ENCODE results near the gene SGCA.

The SGCA gene

DNA sequence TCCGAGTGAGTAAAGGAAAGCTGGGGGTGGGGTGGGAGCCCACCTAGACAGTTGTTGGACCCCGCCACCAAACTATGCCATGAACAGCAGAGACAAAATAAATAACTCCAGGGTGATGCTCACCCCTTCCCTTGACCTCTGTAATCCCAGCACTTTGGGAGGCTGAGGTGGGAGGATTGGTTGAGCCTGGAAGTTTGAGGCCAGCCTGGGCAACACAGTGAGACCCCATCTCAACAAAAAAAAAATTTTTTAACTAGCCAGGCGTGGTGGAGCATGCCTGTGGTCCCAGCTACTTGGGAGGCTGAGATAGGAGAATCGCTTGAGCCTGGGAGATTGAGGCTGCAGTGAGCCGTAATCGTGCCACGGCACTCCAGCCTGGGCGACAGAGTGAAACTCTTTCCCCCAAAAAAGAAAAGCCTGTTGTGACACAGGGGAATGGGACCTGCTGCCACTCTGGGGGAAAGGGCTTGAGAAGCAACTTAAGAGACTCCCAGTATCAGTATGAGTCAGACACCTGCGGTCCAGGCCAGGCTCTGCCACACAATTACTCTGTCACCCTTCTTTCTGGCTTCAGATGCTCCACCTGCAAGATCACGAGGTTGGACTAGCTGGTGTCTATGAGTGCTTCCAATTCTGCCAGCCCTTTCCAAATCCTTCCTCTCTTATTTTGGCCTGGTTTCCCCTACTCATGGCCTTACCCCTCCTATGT is 5.0 kb downstream of the SGCA start:
- 93% methylated on average over 10 of the region's 10 CpGs for WGBS
- H3K36me3 ChIP-seq (ENCODE audit: insufficient read depth, low read length) = no peaks in the 10 kb centered on the region
- H3K4me3 ChIP-seq (ENCODE audit: low read length) = no peak overlapping the region
- no peak overlapping the region for H3K27ac ChIP-seq (ENCODE audit: low read depth, low read length)
- H3K9ac ChIP-seq (ENCODE audit: low read depth, low read length) = no peak overlapping the region
- H3K27me3 ChIP-seq (ENCODE audit: insufficient read depth, low read length) = no peaks in the 10 kb centered on the region
- no peaks in the 10 kb centered on the region for H3K9me3 ChIP-seq (ENCODE audit: insufficient read depth, low read depth, low read length)
- H3K4me1 ChIP-seq (ENCODE audit: insufficient read depth, low read length) = peaks cover 4% of the 10 kb centered on the region

- H3K9me3 ChIP-seq (ENCODE audit: insufficient read depth, low read depth, low read length) = no peaks in the 10 kb centered on the region
- H3K27ac ChIP-seq (ENCODE audit: low read depth, low read length) = no peak overlapping the region
- 94% methylated on average over 17 of the region's 17 CpGs for WGBS
- no peak overlapping the region for H3K9ac ChIP-seq (ENCODE audit: low read depth, low read length)
- H3K27me3 ChIP-seq (ENCODE audit: insufficient read depth, low read length) = no peaks in the 10 kb centered on the region
- H3K4me1 ChIP-seq (ENCODE audit: insufficient read depth, low read length) = peaks cover 4% of the 10 kb centered on the region; the same call in 1 of the 2 replicates
- H3K36me3 ChIP-seq (ENCODE audit: insufficient read depth, low read length) = no peaks in the 10 kb centered on the region
- no peak overlapping the region for H3K4me3 ChIP-seq (ENCODE audit: low read length)
Observed at GRCh38 chr17:50171371-50172071, 5.7 kb downstream of the SGCA start.

DNA sequence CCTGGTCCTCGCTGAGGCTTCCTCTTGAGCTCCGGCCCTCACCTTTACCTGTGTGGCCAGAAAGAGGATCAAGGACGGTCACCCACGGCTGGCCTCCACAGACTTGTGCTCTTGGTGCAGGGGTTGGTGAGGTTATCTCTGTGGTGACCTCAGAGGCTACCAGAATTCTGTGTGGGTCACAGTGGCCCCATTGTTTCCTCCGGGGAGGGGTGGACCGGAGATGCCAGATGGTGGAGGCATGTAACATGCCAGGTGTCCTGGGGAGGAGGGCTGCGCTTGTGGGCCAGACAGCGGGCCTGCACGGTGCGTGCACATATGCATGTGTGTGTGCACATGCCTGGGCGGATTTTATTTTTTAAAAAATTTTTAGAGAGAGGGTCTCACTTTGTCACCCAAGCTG is 6.3 kb downstream of the SGCA start:
- Histone ChIP-seq H3K4me3 (ENCODE audit: low read length) (no peak overlapping the region), H3K36me3 (ENCODE audit: insufficient read depth, low read length) (no peaks in the 10 kb centered on the region), H3K4me1 (ENCODE audit: insufficient read depth, low read length) (peaks cover 4% of the 10 kb centered on the region; the same call in 1 of the 2 replicates), H3K27ac (ENCODE audit: low read depth, low read length) (no peak overlapping the region), H3K9me3 (ENCODE audit: insufficient read depth, low read depth, low read length) (no peaks in the 10 kb centered on the region), H3K9ac (ENCODE audit: low read depth, low read length) (no peak overlapping the region), H3K27me3 (ENCODE audit: insufficient read depth, low read length) (no peaks in the 10 kb centered on the region)
- 95% methylated on average over 11 of the region's 11 CpGs for WGBS

- H3K4me1 ChIP-seq (ENCODE audit: insufficient read depth, low read length) = peaks cover 9% of the 10 kb centered on the region; the same call in 1 of the 2 replicates
- H3K9ac ChIP-seq (ENCODE audit: low read depth, low read length) = no peak overlapping the region
- H3K4me3 ChIP-seq (ENCODE audit: low read length) = no peak overlapping the region
- H3K36me3 ChIP-seq (ENCODE audit: insufficient read depth, low read length) = no peaks in the 10 kb centered on the region
- 87% methylated on average over 6 of the region's 6 CpGs for WGBS
- no peaks in the 10 kb centered on the region for H3K27me3 ChIP-seq (ENCODE audit: insufficient read depth, low read length)
- H3K27ac ChIP-seq (ENCODE audit: low read depth, low read length) = no peak overlapping the region
- no peaks in the 10 kb centered on the region for H3K9me3 ChIP-seq (ENCODE audit: insufficient read depth, low read depth, low read length)
Observed at GRCh38 chr17:50172936-50173334, 7.1 kb downstream of the SGCA start.

GRCh38 chr17:50173335-50173941 is 7.6 kb downstream of the SGCA start:
- no peaks in the 10 kb centered on the region for H3K27me3 ChIP-seq (ENCODE audit: insufficient read depth, low read length)

DNA sequence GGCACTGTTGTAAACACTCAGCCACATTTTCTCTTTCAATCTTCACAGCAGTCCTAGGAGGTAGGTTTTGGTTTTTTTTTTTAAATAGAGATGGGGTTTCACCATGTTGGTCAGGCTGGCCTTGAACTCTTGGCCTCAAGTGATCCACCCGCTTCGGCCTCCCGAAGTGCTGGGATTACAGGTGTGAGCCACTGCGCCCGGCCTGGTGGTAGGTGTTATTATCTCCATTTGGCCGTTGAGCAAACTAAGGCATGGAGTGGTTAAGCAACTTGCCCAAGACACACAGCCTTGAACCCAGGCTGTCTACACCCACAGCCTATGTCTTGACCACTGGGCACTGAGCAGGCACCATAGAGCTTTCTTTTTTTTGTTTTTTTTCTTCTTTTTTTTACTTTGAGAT is 8.6 kb downstream of the SGCA start:
- no peak overlapping the region for H3K9ac ChIP-seq (ENCODE audit: low read depth, low read length)
- no peak overlapping the region for H3K4me3 ChIP-seq (ENCODE audit: low read length)
- peaks cover 18% of the 10 kb centered on the region for H3K4me1 ChIP-seq (ENCODE audit: insufficient read depth, low read length)
- H3K27ac ChIP-seq (ENCODE audit: low read depth, low read length) = no peak overlapping the region
- 98% methylated on average over 5 of the region's 6 CpGs for WGBS
- no peaks in the 10 kb centered on the region for H3K36me3 ChIP-seq (ENCODE audit: insufficient read depth, low read length)
- no peaks in the 10 kb centered on the region for H3K9me3 ChIP-seq (ENCODE audit: insufficient read depth, low read depth, low read length)
- H3K27me3 ChIP-seq (ENCODE audit: insufficient read depth, low read length) = no peaks in the 10 kb centered on the region

More at GRCh38 chr17:50173335-50173941, 7.6 kb downstream of the SGCA start:
- Histone ChIP-seq H3K9ac (ENCODE audit: low read depth, low read length) (no peak overlapping the region), H3K4me1 (ENCODE audit: insufficient read depth, low read length) (peaks cover 14% of the 10 kb centered on the region), H3K27ac (ENCODE audit: low read depth, low read length) (no peak overlapping the region), H3K36me3 (ENCODE audit: insufficient read depth, low read length) (no peaks in the 10 kb centered on the region), H3K4me3 (ENCODE audit: low read length) (no peak overlapping the region), H3K9me3 (ENCODE audit: insufficient read depth, low read depth, low read length) (no peaks in the 10 kb centered on the region)
- 62% methylated on average over 9 of the region's 10 CpGs for whole genome bisulfite sequencing

- Histone ChIP-seq H3K4me3 (ENCODE audit: low read length) (no peak overlapping the region), H3K9me3 (ENCODE audit: insufficient read depth, low read depth, low read length) (no peaks in the 10 kb centered on the region), H3K27me3 (ENCODE audit: insufficient read depth, low read length) (no peaks in the 10 kb centered on the region), H3K4me1 (ENCODE audit: insufficient read depth, low read length) (peaks cover 18% of the 10 kb centered on the region), H3K9ac (ENCODE audit: low read depth, low read length) (no peak overlapping the region), H3K27ac (ENCODE audit: low read depth, low read length) (no peak overlapping the region), H3K36me3 (ENCODE audit: insufficient read depth, low read length) (no peaks in the 10 kb centered on the region)
- 90% methylated on average over 16 of the region's 16 CpGs for WGBS
Observed at GRCh38 chr17:50175035-50175807, 9.4 kb downstream of the SGCA start.

GRCh38 chr17:50176559-50177357 is 11.0 kb downstream of the SGCA start:
- Histone ChIP-seq H3K9me3 (ENCODE audit: insufficient read depth, low read depth, low read length) (no peaks in the 10 kb centered on the region), H3K27me3 (ENCODE audit: insufficient read depth, low read length) (no peaks in the 10 kb centered on the region), H3K4me3 (ENCODE audit: low read length) (no peak overlapping the region), H3K4me1 (ENCODE audit: insufficient read depth, low read length) (peaks cover 18% of the 10 kb centered on the region), H3K27ac (ENCODE audit: low read depth, low read length) (no peak overlapping the region), H3K9ac (ENCODE audit: low read depth, low read length) (no peak overlapping the region), H3K36me3 (ENCODE audit: insufficient read depth, low read length) (no peaks in the 10 kb centered on the region)
- 86% methylated on average over 20 of the region's 20 CpGs for WGBS

GRCh38 chr17:50177476-50177875 is 11.7 kb downstream of the SGCA start:
- Histone ChIP-seq H3K9me3 (ENCODE audit: insufficient read depth, low read depth, low read length) (no peaks in the 10 kb centered on the region), H3K27me3 (ENCODE audit: insufficient read depth, low read length) (no peaks in the 10 kb centered on the region), H3K27ac (ENCODE audit: low read depth, low read length) (peak overlapping the region; percentile 62; the same call in 1 of the 2 replicates), H3K4me3 (ENCODE audit: low read length) (no peak overlapping the region), H3K36me3 (ENCODE audit: insufficient read depth, low read length) (no peaks in the 10 kb centered on the region), H3K9ac (ENCODE audit: low read depth, low read length) (peak overlapping the region; percentile 69), H3K4me1 (ENCODE audit: insufficient read depth, low read length) (peaks cover 18% of the 10 kb centered on the region)
- 91% methylated on average over 10 of the region's 10 CpGs for WGBS

GRCh38 chr17:50177983-50178834 is 12.4 kb downstream of the SGCA start:
- peak overlapping the region; percentile 69 for H3K9ac ChIP-seq (ENCODE audit: low read depth, low read length)
- H3K4me3 ChIP-seq (ENCODE audit: low read length) = peak overlapping the region; percentile 36
- 10% methylated on average over 22 of the region's 22 CpGs for WGBS
- no peaks in the 10 kb centered on the region for H3K27me3 ChIP-seq (ENCODE audit: insufficient read depth, low read length)
- no peaks in the 10 kb centered on the region for H3K9me3 ChIP-seq (ENCODE audit: insufficient read depth, low read depth, low read length)
- H3K36me3 ChIP-seq (ENCODE audit: insufficient read depth, low read length) = no peaks in the 10 kb centered on the region
- H3K4me1 ChIP-seq (ENCODE audit: insufficient read depth, low read length) = peaks cover 22% of the 10 kb centered on the region
- H3K27ac ChIP-seq (ENCODE audit: low read depth, low read length) = peak overlapping the region; percentile 62
